ENCODE data around the gene SKOR2.

DNA sequence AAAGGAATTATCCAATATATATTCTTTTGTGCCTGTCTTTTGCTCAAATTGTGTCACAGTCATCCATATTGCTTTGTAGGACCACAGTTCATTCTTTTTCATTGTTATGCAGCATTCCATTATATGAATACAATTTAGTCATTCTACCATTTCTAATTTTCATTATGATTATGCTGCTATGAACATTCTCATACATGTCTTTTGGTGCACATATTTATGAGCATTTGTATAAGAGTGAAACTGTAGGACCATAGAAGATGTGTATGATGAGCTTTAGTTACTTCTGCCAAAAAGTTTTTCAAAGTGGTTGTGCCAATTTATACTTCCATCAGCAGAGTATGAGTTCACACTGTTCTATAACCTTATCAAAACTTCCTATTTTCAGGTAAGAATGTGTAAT lies 83.0 kb downstream of the SKOR2 start:
- TF ChIP-seq, protein P1, sequence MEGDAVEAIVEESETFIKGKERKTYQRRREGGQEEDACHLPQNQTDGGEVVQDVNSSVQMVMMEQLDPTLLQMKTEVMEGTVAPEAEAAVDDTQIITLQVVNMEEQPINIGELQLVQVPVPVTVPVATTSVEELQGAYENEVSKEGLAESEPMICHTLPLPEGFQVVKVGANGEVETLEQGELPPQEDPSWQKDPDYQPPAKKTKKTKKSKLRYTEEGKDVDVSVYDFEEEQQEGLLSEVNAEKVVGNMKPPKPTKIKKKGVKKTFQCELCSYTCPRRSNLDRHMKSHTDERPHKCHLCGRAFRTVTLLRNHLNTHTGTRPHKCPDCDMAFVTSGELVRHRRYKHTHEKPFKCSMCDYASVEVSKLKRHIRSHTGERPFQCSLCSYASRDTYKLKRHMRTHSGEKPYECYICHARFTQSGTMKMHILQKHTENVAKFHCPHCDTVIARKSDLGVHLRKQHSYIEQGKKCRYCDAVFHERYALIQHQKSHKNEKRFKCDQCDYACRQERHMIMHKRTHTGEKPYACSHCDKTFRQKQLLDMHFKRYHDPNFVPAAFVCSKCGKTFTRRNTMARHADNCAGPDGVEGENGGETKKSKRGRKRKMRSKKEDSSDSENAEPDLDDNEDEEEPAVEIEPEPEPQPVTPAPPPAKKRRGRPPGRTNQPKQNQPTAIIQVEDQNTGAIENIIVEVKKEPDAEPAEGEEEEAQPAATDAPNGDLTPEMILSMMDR (conservative IDR thresholded peaks at IDR 0.05; ENCODE audit: low read depth, low read length), result no peak
- TF ChIP-seq EZH2 (IDR thresholded peaks at IDR 0.05; ENCODE audit: borderline replicate concordance, low read depth, low read length, poor library complexity, severe bottlenecking), result no peak
